PC-3 (cell line): ENCODE measurements around the gene FMNL2.

Source experiments
- CTCF ChIP-seq: fragments of 300-600 bp; sonication (generic); conservative IDR thresholded peaks from 2 replicates; pipeline ENCODE4 v1.5.1; 2017; ENCODE audit warnings: antibody characterized with exemption, low read depth, mild to moderate bottlenecking, low read length
- EZH2 ChIP-seq: fragments of 300-600 bp; sonication (generic); IDR thresholded peaks from one replicate; pipeline ENCODE4 v1.6.1; 2017; ENCODE audit warnings: antibody characterized with exemption, mild to moderate bottlenecking, low read length; ENCODE audit not compliant: unreplicated experiment
- EZH2phosphoT487 ChIP-seq: fragments of 300-600 bp; sonication (generic); IDR thresholded peaks from 2 replicates; pipeline ENCODE4 v1.6.1; 2018; ENCODE audit warnings: mild to moderate bottlenecking, antibody characterized with exemption, low read length, borderline replicate concordance

GRCh38 chr2:152622219-152622618 lies 287.2 kb downstream of the FMNL2 start:
- no peak for TF ChIP-seq CTCF
- TF ChIP-seq EZH2 = no peak
- no peak for TF ChIP-seq EZH2phosphoT487
